SW 1271 (cell line): ENCODE results near the gene OR6Q1.

ENCODE experiments used
- DNase-seq, 2 experiments: peaks; one replicate each; lab custom pipeline; 2025; lab: John Stamatoyannopoulos, UW

Gene OR6Q1

DNA sequence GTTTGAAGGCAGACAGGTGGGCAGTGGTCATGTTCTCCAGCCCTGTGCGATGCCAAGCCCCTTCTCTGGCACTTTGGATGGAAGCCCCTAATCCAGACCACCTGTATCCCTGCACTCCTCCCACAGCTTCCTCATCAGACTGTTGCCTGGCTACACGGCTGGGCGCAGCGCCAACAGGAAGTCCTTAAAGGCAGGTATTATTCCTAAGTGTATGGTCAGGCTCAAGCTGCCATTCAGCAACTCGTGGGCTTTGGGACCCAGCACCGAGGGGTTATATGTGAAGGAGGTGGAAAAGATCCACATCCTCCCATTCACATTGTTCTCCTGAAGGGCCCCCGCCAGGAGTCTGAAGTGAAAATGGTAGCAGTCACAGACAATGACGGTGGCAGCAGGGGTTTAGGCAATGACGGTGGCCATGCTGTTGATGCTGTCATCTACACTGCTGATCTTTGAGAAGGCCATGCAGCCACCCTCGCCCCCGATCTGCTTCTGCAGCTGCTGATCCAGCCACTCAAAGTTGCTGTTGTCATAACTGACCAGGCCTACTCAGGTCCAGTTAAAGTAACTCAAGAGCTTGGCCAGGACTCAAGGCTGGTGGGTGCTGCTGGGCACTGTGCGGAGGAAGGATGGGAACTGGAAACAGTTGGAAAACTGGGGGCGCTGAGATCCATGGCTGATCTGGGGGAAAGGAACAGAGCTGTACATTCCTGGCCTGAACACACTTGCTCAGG lies 27.7 kb downstream of the OR6Q1 start:
- DNase-seq: no peak

DNA sequence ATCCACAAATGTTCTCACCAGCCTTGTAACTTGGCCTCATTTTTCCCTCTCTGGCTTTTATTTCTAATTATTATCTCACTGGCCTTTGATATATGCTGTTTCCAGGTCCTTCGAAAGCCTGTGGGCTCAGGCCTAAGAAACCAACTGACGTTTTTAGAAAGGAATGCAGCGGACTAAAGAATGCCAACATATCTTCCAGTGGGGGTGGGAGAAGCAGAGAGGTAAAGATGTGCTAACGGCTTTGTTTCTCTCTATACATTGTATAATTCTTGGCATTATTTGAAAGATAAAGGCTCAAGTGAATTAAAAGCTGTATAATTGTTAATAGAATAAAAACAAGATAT lies 28.2 kb downstream of the OR6Q1 start:
- peak in 1 of 2 experiments; percentile 6 for DNase-seq

- no peak for DNase-seq
These were observed 29.8 kb downstream of the OR6Q1 start for GRCh38 chr11:58060535-58060934.

GRCh38 chr11:58060939-58061672 lies 30.4 kb downstream of the OR6Q1 start:
- no peak for DNase-seq

- no peak for DNase-seq
These were observed 31.1 kb downstream of the OR6Q1 start for GRCh38 chr11:58061813-58062212.

GRCh38 chr11:58067685-58068084 lies 36.9 kb downstream of the OR6Q1 start:
- no peak for DNase-seq

DNA sequence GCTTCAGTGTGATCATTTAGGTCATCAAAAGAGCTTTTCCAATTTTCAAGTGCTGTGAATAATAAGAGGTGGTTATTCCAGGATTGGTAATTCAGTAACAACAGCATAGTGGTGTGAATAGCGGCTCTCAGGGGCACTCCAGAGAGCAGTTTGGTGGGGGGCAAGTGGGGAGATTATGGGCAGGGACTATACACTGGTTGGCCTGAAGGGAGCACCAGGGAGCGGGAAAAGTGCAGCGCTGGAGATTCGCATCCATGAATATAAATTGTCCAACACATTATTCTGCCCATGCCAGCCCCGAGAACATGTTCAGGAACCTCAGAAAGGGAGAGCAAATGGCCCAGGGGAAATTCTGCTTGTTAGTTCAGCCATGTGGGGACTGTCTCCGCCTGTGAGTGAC lies 37.9 kb downstream of the OR6Q1 start:
- no peak for DNase-seq

DNA sequence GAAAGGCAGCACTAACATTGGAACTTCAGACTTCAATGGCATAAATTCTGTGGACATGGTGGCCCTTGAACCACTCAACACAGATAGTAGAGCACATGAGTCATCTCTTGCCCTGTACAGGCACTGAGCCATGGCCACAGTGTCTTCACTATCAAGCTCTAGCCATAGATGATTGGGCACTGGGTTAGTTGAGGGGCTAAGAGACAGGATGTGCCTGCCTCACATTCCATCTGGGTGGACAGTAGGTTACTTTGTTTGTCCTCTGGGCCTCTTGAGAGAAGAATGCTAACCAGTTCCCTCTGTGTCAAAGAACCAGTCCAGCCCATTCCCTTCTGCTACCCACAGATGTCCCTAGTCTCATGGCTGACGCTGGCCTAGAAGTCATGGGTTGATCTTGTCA lies 39.8 kb downstream of the OR6Q1 start:
- DNase-seq: no peak

DNA sequence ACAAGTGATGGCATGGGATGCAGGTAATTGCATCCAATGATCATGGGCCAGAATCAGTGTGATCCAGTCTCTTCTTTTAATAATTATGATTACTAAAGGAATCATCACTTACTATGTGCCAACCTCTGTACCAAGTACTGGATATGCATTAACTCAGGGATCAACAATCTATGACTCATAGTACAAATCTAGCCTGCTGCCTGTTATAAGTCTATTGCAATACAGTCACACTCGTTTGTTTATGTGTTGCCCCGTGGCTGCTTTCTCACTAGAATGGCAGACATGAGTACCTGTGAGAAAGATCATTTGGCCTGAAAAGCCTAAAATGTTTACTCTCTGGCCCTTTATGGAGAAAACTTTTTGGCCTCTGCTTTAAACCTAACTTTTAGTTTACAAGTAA lies 45.0 kb downstream of the OR6Q1 start:
- DNase-seq: no peak
